ENCODE data around the gene PVALB. TPM values are rescaled to one million over a fixed set of nuclear protein-coding genes. Genes with fewer than 3 reads are reported as not detected.

The PVALB gene
- total and polyA plus RNA-seq, 2 donors (not counting 1 experiment from before 2014, with no cell fraction given): not detected

DNA sequence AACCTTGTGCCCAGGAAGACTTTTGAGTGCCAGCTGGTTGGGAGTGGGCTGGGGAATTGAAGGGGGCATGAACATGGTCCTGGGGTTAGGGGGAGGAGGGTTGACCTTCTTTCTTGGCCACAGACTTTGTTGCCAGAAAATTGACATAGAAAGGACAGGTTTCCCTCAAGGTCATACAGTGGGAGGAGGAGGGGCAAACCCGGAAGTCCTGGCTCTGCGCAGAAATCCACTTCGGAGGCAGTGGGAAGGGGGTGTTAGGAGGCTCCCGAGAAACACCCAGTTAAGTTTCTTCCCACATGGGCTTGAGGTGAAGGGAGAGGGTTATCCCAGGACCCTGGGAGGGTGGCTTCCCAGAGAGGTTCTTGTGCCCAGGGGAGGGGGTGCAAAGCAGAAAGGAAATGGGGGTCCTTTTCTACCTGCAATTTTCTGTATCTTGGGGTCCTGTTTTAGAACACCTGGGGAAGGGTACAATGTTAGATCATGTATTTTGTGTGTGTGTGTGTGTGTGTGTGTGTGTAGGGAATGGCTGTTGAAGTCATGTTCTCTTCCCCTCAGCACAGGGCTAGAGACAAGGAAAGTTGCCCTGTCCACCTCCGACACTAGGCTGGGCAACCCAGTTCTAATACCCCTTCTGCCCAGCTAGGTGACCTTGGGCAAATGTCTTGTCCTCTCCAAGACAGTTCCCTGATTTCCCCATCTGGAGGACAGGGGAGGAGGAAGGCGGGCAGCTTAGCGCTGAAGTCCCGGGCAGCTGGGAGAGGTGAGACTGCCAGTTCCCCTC, 1.1 kb downstream of the PVALB start:
- POLR2A ChIA-PET: no interaction called here
- 0% methylated on average over 3 of the region's 8 CpGs for WGBS (ENCODE audit: insufficient coverage)
- DNase-seq: no peak
- Histone ChIP-seq H3K9me3 (ENCODE audit: control extremely low read depth in 1 of 3, control insufficient read depth in 2 of 3, insufficient read depth in 1 of 3, low read length in 2 of 3) (no peaks in the 10 kb centered on the region), H3K27ac (ENCODE audit: low read length in 2 of 2) (no peak overlapping the region), H4K20me1 (ENCODE audit: control insufficient read depth, insufficient read depth, low read length, poor library complexity, severe bottlenecking) (no peaks in the 10 kb centered on the region), H3K4me2 (replicated peaks; ENCODE audit: low read depth, low read length, poor library complexity, severe bottlenecking) (no peak overlapping the region), H2AFZ (ENCODE audit: insufficient read depth, low read depth, low read length, poor library complexity, severe bottlenecking) (no peak overlapping the region), H3K4me3 (ENCODE audit: control extremely low read depth in 1 of 5, extremely low read depth in 1 of 5, insufficient read depth in 1 of 5, low read depth in 2 of 5, low read length in 4 of 5) (no peak overlapping the region), H3K4me1 (ENCODE audit: control insufficient read depth in 2 of 2, insufficient read depth in 2 of 2, low read length in 2 of 2) (peaks cover 2 to 14% of the 10 kb centered on the region in 2 donors), H3K27me3 (replicated peaks in 1 of 4; ENCODE audit: control extremely low read depth in 1 of 4, control insufficient read depth in 3 of 4, insufficient read depth in 4 of 4, low read length in 3 of 4) (peaks cover 0 to 54% (median 23%) of the 10 kb centered on the region in 4 experiments), H3K9ac (ENCODE audit: low read length) (no peak overlapping the region), H3K36me3 (replicated peaks in 1 of 2; ENCODE audit: control extremely low read depth in 1 of 2, control insufficient read depth in 1 of 2, extremely low read depth in 1 of 2, insufficient read depth in 2 of 2, low read length in 1 of 2) (no peaks in the 10 kb centered on the region), H3K79me2 (ENCODE audit: control insufficient read depth, insufficient read depth, low read length) (no peaks in the 10 kb centered on the region)
- CTCF ChIA-PET: no interaction called here
- H3K4me1 Mint-ChIP-seq: peaks cover 3% of the 10 kb centered on the region
- no peak for ATAC-seq (ENCODE audit: low read depth)
- H3K4me3 Mint-ChIP-seq: no peak overlapping the region
- H3K27me3 Mint-ChIP-seq: peaks cover 78% of the 10 kb centered on the region
- H3K27ac Mint-ChIP-seq: no peak overlapping the region
- no peaks in the 10 kb centered on the region for H3K9me3 Mint-ChIP-seq (ENCODE audit: insufficient read depth)
- intact Hi-C loops (cut with micrococcal nuclease): no loop called here
- TF ChIP-seq, protein P1, sequence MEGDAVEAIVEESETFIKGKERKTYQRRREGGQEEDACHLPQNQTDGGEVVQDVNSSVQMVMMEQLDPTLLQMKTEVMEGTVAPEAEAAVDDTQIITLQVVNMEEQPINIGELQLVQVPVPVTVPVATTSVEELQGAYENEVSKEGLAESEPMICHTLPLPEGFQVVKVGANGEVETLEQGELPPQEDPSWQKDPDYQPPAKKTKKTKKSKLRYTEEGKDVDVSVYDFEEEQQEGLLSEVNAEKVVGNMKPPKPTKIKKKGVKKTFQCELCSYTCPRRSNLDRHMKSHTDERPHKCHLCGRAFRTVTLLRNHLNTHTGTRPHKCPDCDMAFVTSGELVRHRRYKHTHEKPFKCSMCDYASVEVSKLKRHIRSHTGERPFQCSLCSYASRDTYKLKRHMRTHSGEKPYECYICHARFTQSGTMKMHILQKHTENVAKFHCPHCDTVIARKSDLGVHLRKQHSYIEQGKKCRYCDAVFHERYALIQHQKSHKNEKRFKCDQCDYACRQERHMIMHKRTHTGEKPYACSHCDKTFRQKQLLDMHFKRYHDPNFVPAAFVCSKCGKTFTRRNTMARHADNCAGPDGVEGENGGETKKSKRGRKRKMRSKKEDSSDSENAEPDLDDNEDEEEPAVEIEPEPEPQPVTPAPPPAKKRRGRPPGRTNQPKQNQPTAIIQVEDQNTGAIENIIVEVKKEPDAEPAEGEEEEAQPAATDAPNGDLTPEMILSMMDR (IDR thresholded peaks at IDR 0.05): no peak
- TF ChIP-seq EZH2 (IDR thresholded peaks at IDR 0.05; ENCODE audit: borderline replicate concordance, insufficient read depth, low read depth, low read length, poor library complexity, severe bottlenecking): no peak

DNA sequence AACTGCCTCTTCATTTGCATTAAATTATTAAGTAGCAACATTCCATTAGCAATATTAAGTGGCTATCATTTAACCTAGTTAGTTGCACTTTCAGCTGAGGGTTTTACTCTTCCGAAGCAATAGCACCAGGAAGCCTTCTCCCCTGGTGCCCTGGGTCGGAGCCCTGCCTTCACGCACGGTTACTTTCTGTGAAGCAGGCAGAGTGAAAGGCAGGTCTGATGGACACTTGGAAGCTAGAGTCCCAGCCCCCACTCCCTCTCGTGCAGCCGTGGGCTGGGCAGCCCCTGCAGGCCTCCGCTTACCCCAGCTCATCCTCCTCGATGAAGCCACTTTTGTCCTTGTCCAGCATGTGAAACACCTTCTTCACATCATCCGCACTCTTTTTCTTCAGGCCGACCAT, 2.0 kb downstream of the PVALB start:
- H3K79me2 ChIP-seq (ENCODE audit: control insufficient read depth, insufficient read depth, low read length): no peaks in the 10 kb centered on the region
- ATAC-seq (ENCODE audit: low read depth): no peak
- H3K4me1 Mint-ChIP-seq: peaks cover 3% of the 10 kb centered on the region
- intact Hi-C loops (cut with micrococcal nuclease): no loop called here
- no peaks in the 10 kb centered on the region for H3K36me3 ChIP-seq (replicated peaks in 1 of 2; ENCODE audit: control extremely low read depth in 1 of 2, control insufficient read depth in 1 of 2, extremely low read depth in 1 of 2, insufficient read depth in 2 of 2, low read length in 1 of 2)
- H3K27me3 ChIP-seq (replicated peaks in 1 of 4; ENCODE audit: control extremely low read depth in 1 of 4, control insufficient read depth in 3 of 4, insufficient read depth in 4 of 4, low read length in 3 of 4): peaks cover 0 to 54% (median 23%) of the 10 kb centered on the region in 4 experiments
- H2AFZ ChIP-seq (ENCODE audit: insufficient read depth, low read depth, low read length, poor library complexity, severe bottlenecking): no peak overlapping the region
- no peaks in the 10 kb centered on the region for H4K20me1 ChIP-seq (ENCODE audit: control insufficient read depth, insufficient read depth, low read length, poor library complexity, severe bottlenecking)
- POLR2A ChIA-PET: no interaction called here
- H3K4me3 ChIP-seq (ENCODE audit: control extremely low read depth in 1 of 5, extremely low read depth in 1 of 5, insufficient read depth in 1 of 5, low read depth in 2 of 5, low read length in 4 of 5): no peak overlapping the region
- peaks cover 69% of the 10 kb centered on the region for H3K27me3 Mint-ChIP-seq
- 84% methylated on average over 10 of the region's 10 CpGs for WGBS (ENCODE audit: insufficient coverage)
- no peak for TF ChIP-seq EZH2 (IDR thresholded peaks at IDR 0.05; ENCODE audit: borderline replicate concordance, insufficient read depth, low read depth, low read length, poor library complexity, severe bottlenecking)
- TF ChIP-seq, protein P1 (IDR thresholded peaks at IDR 0.05): no peak
- H3K4me3 Mint-ChIP-seq: no peak overlapping the region
- CTCF ChIA-PET: no interaction called here
- peaks cover 2 to 14% of the 10 kb centered on the region in 2 donors for H3K4me1 ChIP-seq (ENCODE audit: control insufficient read depth in 2 of 2, insufficient read depth in 2 of 2, low read length in 2 of 2)
- H3K27ac Mint-ChIP-seq: no peak overlapping the region
- H3K27ac ChIP-seq (ENCODE audit: low read length in 2 of 2): no peak overlapping the region
- no peaks in the 10 kb centered on the region for H3K9me3 ChIP-seq (ENCODE audit: control extremely low read depth in 1 of 3, control insufficient read depth in 2 of 3, insufficient read depth in 1 of 3, low read length in 2 of 3)
- no peaks in the 10 kb centered on the region for H3K9me3 Mint-ChIP-seq (ENCODE audit: insufficient read depth)
- H3K9ac ChIP-seq (ENCODE audit: low read length): no peak overlapping the region
- no peak for DNase-seq
- no peak overlapping the region for H3K4me2 ChIP-seq (replicated peaks; ENCODE audit: low read depth, low read length, poor library complexity, severe bottlenecking)
